Kidney epithelial cell (primary cell): ENCODE measurements around the gene PRRT1. TPM values are rescaled to one million over a fixed set of nuclear protein-coding genes. Genes with fewer than 3 reads are reported as not detected.

Experiments
- DNase-seq: peaks from one replicate; pipeline ENCODE4 v3.0.0-alpha.2; 2010; ENCODE audit warnings: low read depth
- H3K27me3 ChIP-seq: 2 replicates; pipeline ENCODE4 v1.6.0; 2011; ENCODE audit warnings: low read length; ENCODE audit not compliant: control insufficient read depth, insufficient read depth
- H3K36me3 ChIP-seq: 2 replicates; pipeline ENCODE4 v1.5.1; 2011; ENCODE audit warnings: low read length; ENCODE audit not compliant: control insufficient read depth, insufficient read depth
- H3K4me3 ChIP-seq: 2 replicates; pipeline ENCODE4 v1.5.1; 2011; ENCODE audit warnings: low read depth, mild to moderate bottlenecking, control low read depth, low read length
- CTCF ChIP-seq: IDR thresholded peaks from 2 replicates; pipeline ENCODE4 v1.5.1; 2011; ENCODE audit warnings: mild to moderate bottlenecking, moderate library complexity, low read length, control low read depth, inconsistent platforms; ENCODE audit not compliant: insufficient read depth, poor library complexity, severe bottlenecking
- total RNA-seq: library from RNA; depleted of rRNA; stranded (reverse); fragments of >200 nt; gene quantifications from 2 replicates; pipeline ENCODE4 v1.2.3, GENCODE V29; 2015

Gene PRRT1
- total RNA-seq, 1 donor from 2014 or later, result not detected

- H3K4me3 ChIP-seq, result no peak overlapping the region
- H3K27me3 ChIP-seq, result no peaks in the 10 kb centered on the region
- DNase-seq, result peak; percentile 52
- peak; percentile 99 for TF ChIP-seq CTCF
- H3K36me3 ChIP-seq, result peaks cover 5% of the 10 kb centered on the region
These were observed 32.7 kb downstream of the PRRT1 start for GRCh38 chr6:32118782-32119628.

- TF ChIP-seq CTCF, result no peak
- no peaks in the 10 kb centered on the region for H3K27me3 ChIP-seq
- H3K4me3 ChIP-seq, result no peak overlapping the region
- H3K36me3 ChIP-seq, result peaks cover 5% of the 10 kb centered on the region
- no peak for DNase-seq
These were observed 34.3 kb downstream of the PRRT1 start for GRCh38 chr6:32117461-32117860.

GRCh38 chr6:32116674-32117073 is 35.1 kb downstream of the PRRT1 start:
- DNase-seq, result no peak
- peaks cover 3% of the 10 kb centered on the region for H3K36me3 ChIP-seq
- H3K27me3 ChIP-seq, result no peaks in the 10 kb centered on the region
- no peak overlapping the region for H3K4me3 ChIP-seq
- peak; percentile 54 for TF ChIP-seq CTCF

- DNase-seq, result no peak
- TF ChIP-seq CTCF, result no peak
These were observed 36.1 kb downstream of the PRRT1 start for GRCh38 chr6:32115623-32116022.

GRCh38 chr6:32114796-32115195 is 36.9 kb downstream of the PRRT1 start:
- H3K27me3 ChIP-seq, result peaks cover 8% of the 10 kb centered on the region
- H3K4me3 ChIP-seq, result no peak overlapping the region
- H3K36me3 ChIP-seq, result peaks cover 3% of the 10 kb centered on the region
- no peak for DNase-seq
- no peak for TF ChIP-seq CTCF

More at GRCh38 chr6:32115623-32116022, 36.1 kb downstream of the PRRT1 start:
- H3K4me3 ChIP-seq, result no peak overlapping the region
- H3K36me3 ChIP-seq, result peaks cover 3% of the 10 kb centered on the region
- H3K27me3 ChIP-seq, result peaks cover 1% of the 10 kb centered on the region
